Activated CD4-positive, alpha-beta T cell treated with anti-CD3 and anti-CD28 coated beads for 48 hours (primary cell): Measurements from ENCODE around the gene NUP50.

ENCODE experiments used
- DNase-seq: peaks from one replicate; pipeline ENCODE4 v3.0.0-alpha.2; 2020

The NUP50 gene

GRCh38 chr22:45196926-45197605 is 33.3 kb downstream of the NUP50 start:
- no peak for DNase-seq

- DNase-seq, result no peak
Observed at GRCh38 chr22:45197606-45198462, 34.1 kb downstream of the NUP50 start.

- no peak for DNase-seq
Observed at GRCh38 chr22:45198463-45198795, 34.7 kb downstream of the NUP50 start.

GRCh38 chr22:45199723-45200122 is 36.0 kb downstream of the NUP50 start:
- no peak for DNase-seq

GRCh38 chr22:45200230-45200629 is 36.5 kb downstream of the NUP50 start:
- no peak for DNase-seq

GRCh38 chr22:45200860-45201511 is 37.3 kb downstream of the NUP50 start:
- DNase-seq, result no peak

- no peak for DNase-seq
Observed at GRCh38 chr22:45201678-45202332, 38.1 kb downstream of the NUP50 start.

- no peak for DNase-seq
Observed at GRCh38 chr22:45202333-45203149, 38.8 kb downstream of the NUP50 start.

GRCh38 chr22:45203150-45203951 is 39.6 kb downstream of the NUP50 start:
- no peak for DNase-seq

GRCh38 chr22:45204241-45204640 is 40.5 kb downstream of the NUP50 start:
- no peak for DNase-seq

GRCh38 chr22:45204819-45205218 is 41.1 kb downstream of the NUP50 start:
- no peak for DNase-seq

- no peak for DNase-seq
Observed at GRCh38 chr22:45205276-45205925, 41.7 kb downstream of the NUP50 start.

- DNase-seq, result no peak
Observed at GRCh38 chr22:45206233-45206632, 42.5 kb downstream of the NUP50 start.

- no peak for DNase-seq
Observed at GRCh38 chr22:45207533-45207932, 43.8 kb downstream of the NUP50 start.

GRCh38 chr22:45207981-45208664 is 44.4 kb downstream of the NUP50 start:
- DNase-seq, result no peak

- DNase-seq, result no peak
Observed at GRCh38 chr22:45208696-45208992, 44.9 kb downstream of the NUP50 start.

GRCh38 chr22:45208993-45209838 is 45.5 kb downstream of the NUP50 start:
- peak; percentile 57 for DNase-seq

GRCh38 chr22:45210174-45210573 is 46.4 kb downstream of the NUP50 start:
- no peak for DNase-seq

- no peak for DNase-seq
Observed at GRCh38 chr22:45210577-45210976, 46.9 kb downstream of the NUP50 start.

GRCh38 chr22:45210991-45211390 is 47.3 kb downstream of the NUP50 start:
- no peak for DNase-seq
